Measurements from ENCODE around the gene GALNT4. TPM values are rescaled to one million over a fixed set of nuclear protein-coding genes. Genes with fewer than 3 reads are reported as not detected.

GALNT4 gene
- total and polyA plus RNA-seq, 2 of the 13 experiments (the other 11 are each of a cell fraction or from before 2014, with no cell fraction given): 4.9 to 6.8 TPM

DNA sequence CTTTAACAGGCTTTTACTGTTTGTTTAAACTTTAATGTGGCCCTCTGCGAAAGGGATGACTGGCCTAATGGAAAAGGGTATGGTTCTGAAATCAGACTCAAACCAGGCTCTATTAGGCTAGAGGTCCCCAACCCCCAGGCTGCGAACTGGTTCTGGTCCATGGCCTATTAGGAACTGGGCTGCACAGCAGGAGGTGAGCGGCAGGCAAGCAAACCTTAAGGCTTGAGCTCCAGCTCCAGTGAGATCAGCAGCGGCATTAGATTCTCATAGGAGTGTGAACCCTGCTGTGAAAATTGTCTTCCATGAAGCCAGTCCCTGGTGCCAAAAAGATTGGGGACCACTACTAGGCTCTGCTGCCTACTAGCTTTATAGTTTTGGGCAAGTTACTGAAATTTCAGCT is 11.1 kb downstream of the GALNT4 start (continued):
- TF ChIP-seq, protein P1, sequence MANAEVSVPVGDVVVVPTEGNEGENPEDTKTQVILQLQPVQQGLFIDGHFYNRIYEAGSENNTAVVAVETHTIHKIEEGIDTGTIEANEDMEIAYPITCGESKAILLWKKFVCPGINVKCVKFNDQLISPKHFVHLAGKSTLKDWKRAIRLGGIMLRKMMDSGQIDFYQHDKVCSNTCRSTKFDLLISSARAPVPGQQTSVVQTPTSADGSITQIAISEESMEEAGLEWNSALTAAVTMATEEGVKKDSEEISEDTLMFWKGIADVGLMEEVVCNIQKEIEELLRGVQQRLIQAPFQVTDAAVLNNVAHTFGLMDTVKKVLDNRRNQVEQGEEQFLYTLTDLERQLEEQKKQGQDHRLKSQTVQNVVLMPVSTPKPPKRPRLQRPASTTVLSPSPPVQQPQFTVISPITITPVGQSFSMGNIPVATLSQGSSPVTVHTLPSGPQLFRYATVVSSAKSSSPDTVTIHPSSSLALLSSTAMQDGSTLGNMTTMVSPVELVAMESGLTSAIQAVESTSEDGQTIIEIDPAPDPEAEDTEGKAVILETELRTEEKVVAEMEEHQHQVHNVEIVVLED (CRISPR knock-in tag; IDR thresholded peaks at IDR 0.05; ENCODE audit: borderline replicate concordance): no peak
- TF ChIP-seq YY1 (IDR thresholded peaks at IDR 0.05; ENCODE audit: insufficient read depth, insufficient replicate concordance, low read depth, low read length) (no peak), ZNF781 (CRISPR knock-in tag; IDR thresholded peaks at IDR 0.05; ENCODE audit: borderline replicate concordance, not compliant biosample characterization) (no peak), BHLHE40 (IDR thresholded peaks at IDR 0.05; ENCODE audit: low read length) (no peak), ZNF737 (CRISPR knock-in tag; IDR thresholded peaks at IDR 0.05; ENCODE audit: borderline replicate concordance) (no peak)
- TF ChIP-seq, protein P2, sequence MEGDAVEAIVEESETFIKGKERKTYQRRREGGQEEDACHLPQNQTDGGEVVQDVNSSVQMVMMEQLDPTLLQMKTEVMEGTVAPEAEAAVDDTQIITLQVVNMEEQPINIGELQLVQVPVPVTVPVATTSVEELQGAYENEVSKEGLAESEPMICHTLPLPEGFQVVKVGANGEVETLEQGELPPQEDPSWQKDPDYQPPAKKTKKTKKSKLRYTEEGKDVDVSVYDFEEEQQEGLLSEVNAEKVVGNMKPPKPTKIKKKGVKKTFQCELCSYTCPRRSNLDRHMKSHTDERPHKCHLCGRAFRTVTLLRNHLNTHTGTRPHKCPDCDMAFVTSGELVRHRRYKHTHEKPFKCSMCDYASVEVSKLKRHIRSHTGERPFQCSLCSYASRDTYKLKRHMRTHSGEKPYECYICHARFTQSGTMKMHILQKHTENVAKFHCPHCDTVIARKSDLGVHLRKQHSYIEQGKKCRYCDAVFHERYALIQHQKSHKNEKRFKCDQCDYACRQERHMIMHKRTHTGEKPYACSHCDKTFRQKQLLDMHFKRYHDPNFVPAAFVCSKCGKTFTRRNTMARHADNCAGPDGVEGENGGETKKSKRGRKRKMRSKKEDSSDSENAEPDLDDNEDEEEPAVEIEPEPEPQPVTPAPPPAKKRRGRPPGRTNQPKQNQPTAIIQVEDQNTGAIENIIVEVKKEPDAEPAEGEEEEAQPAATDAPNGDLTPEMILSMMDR (CRISPR knock-in tag; IDR thresholded peaks at IDR 0.05): no peak

DNA sequence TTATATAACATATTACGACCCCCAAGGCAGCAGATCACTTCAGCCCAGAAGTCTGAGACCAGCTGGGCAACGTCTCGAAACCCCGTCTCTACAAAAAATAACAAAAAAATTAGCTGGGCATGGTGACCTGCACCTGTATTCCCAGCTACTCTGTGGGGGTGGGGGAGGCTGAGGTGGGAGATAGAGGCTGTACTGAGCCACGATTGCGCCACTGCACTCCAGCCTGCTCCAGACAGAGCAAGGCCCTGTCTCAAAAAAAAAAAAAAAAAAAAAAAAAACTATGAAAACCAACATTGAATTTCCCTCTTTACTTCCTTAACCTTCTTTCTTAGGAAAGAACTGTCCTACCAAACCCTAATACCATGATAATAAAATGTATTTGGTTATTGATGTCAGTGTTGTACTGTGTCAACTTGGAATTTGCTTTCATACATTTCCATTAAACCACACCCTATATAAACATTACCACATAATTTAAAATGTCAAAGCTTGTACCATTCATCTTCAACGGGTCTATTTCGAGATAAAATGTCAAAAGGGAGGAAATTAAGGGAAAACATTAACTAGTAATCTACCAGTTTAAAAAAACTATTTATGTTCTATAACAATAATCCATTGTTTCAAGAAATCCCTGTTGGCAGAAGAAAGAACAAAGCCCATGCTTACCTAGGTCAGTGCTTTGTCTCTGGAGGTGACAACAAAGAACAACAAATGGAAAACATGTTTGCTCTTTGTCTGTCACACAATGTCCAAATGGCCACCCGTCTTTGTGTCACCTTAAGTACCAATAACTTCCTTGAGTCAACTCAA is 17.4 kb downstream of the GALNT4 start:
- Histone ChIP-seq H3K27ac (ENCODE audit: extremely low read length, insufficient read depth, low read length) (no peak overlapping the region), H3K9me3 (ENCODE audit: low read length) (no peaks in the 10 kb centered on the region), H3K79me2 (ENCODE audit: insufficient read depth, low read length) (no peaks in the 10 kb centered on the region), H3K4me2 (ENCODE audit: low read depth, low read length) (no peak overlapping the region), H3K9ac (ENCODE audit: insufficient read depth, low read depth, low read length) (no peak overlapping the region), H3K27me3 (ENCODE audit: control insufficient read depth in 1 of 2, insufficient read depth in 2 of 2, low read length in 2 of 2) (no peaks in the 10 kb centered on the region), H3K4me1 (ENCODE audit: insufficient read depth, low read length) (peaks cover 20% of the 10 kb centered on the region), H3K4me3 (replicated peaks in 1 of 3; ENCODE audit: insufficient read depth in 1 of 3, low read depth in 2 of 3, low read length in 3 of 3) (no peak overlapping the region), H2AFZ (ENCODE audit: low read length) (no peak overlapping the region), H3K36me3 (replicated peaks in 1 of 2; ENCODE audit: control insufficient read depth in 1 of 2, insufficient read depth in 2 of 2, low read length in 2 of 2) (no peaks in the 10 kb centered on the region), H4K20me1 (ENCODE audit: insufficient read depth, low read length) (no peaks in the 10 kb centered on the region)
- WGBS (ENCODE audit: low lambda C conversion rate): 60% methylated on average over 9 of the region's 9 CpGs
- DNase-seq (ENCODE audit: low spot score) (peak; percentile 43), ATAC-seq (peak; percentile 63), FAIRE-seq (peak; percentile 43)
- intact Hi-C loops (cut with micrococcal nuclease; ENCODE audit: unreplicated experiment) (no loop called here), in situ Hi-C loops (cut with HindIII; ENCODE audit: extremely low pct_ligation_motif_present, low pct_unique_long_range_greater_than_20kb) (no loop called here)
- no TSS peak for BruUV-seq (replicated peaks)
- ChIA-PET POLR2A (interaction anchor here (0.6 kb wide), 1 partner anchor 161 kb away, joined by 3 read pairs; no protein-coding TSS in a partner anchor), CTCF (ENCODE audit: low intra/inter-chr PET ratio, low total read pairs) (no interaction called here)
- TF ChIP-seq SOX6 (IDR thresholded peaks at IDR 0.05): no peak
- TF ChIP-seq SOX6 (CRISPR knock-in tag; IDR thresholded peaks at IDR 0.05): peak; percentile 55; the same call in 1 of the 2 replicates
- peak; percentile 58; the same call in 1 of the 2 replicates for TF ChIP-seq CEBPB (IDR thresholded peaks at IDR 0.05; ENCODE audit: borderline replicate concordance, low read depth, low read length)
- TF ChIP-seq, protein P3, sequence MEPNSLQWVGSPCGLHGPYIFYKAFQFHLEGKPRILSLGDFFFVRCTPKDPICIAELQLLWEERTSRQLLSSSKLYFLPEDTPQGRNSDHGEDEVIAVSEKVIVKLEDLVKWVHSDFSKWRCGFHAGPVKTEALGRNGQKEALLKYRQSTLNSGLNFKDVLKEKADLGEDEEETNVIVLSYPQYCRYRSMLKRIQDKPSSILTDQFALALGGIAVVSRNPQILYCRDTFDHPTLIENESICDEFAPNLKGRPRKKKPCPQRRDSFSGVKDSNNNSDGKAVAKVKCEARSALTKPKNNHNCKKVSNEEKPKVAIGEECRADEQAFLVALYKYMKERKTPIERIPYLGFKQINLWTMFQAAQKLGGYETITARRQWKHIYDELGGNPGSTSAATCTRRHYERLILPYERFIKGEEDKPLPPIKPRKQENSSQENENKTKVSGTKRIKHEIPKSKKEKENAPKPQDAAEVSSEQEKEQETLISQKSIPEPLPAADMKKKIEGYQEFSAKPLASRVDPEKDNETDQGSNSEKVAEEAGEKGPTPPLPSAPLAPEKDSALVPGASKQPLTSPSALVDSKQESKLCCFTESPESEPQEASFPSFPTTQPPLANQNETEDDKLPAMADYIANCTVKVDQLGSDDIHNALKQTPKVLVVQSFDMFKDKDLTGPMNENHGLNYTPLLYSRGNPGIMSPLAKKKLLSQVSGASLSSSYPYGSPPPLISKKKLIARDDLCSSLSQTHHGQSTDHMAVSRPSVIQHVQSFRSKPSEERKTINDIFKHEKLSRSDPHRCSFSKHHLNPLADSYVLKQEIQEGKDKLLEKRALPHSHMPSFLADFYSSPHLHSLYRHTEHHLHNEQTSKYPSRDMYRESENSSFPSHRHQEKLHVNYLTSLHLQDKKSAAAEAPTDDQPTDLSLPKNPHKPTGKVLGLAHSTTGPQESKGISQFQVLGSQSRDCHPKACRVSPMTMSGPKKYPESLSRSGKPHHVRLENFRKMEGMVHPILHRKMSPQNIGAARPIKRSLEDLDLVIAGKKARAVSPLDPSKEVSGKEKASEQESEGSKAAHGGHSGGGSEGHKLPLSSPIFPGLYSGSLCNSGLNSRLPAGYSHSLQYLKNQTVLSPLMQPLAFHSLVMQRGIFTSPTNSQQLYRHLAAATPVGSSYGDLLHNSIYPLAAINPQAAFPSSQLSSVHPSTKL (CRISPR knock-in tag; IDR thresholded peaks at IDR 0.05): 0 out of 2 replicates have a peak, but pooled peaks have one; percentile 23
- peak; percentile 94 for TF ChIP-seq SOX5 (CRISPR knock-in tag; IDR thresholded peaks at IDR 0.05; ENCODE audit: borderline replicate concordance)
